NCI-H510A (cell line): ENCODE results near the gene GSE1.

ENCODE experiments used
- DNase-seq: peaks from one replicate; lab custom pipeline; 2025; lab: John Stamatoyannopoulos, UW

The GSE1 gene

DNA sequence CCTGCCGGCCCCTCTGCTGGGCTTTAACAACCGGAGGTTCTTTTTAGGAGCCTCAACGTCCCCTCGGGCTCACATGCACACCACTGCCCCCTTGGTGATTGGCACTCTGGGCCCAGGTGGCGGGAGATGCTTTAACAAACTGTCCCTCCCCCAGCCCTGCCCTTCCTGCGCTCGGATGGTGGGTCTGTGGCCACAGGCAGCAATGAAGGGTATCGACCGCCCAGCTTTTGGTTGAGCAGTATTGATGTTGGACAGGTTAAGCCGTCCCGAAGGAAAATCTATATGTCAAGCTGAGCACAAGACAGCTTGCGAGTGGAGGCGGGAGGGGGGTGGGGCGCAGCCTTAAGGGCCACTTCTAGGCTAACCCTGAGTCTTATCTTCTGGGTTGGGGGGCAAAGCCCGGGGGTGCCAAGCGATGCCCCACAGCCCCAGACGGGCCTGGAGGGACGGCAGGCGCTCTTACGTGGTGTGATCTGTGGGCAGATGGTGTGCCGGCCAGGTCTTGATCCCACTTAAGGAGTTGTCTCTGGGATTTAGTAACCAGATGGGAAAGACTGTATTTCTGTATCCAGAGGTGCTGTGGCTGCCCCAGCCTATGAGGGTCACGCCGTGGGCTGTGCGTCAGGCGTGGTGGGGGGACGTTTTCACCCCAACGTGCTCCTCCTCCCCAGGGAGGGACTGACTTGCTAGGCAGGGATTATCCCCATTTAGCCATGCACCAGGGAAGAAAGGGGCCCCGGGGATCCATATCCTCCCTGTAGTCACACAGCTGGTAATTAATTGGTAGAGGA, 6.2 kb downstream of the GSE1 start:
- no peak for DNase-seq

DNA sequence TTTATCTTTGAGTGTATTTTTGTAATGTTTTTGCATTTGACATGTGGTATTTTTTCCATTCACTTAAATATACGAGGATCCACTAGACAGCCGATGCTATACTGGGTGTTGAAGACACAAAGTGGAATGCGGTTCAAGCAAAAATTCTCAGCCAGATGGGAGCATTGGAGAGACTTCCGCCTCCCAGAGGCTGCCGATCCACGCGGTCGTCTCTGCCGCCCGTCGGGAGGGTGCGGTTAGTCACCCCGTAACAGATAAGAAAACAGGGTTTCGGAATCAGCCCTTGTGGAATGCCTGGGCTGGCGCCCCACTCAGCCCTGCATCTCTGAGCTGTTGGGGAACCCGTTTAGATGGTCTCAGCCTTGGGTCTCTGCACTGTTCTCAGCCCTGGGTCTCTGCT, 7.3 kb downstream of the GSE1 start:
- DNase-seq = no peak

DNA sequence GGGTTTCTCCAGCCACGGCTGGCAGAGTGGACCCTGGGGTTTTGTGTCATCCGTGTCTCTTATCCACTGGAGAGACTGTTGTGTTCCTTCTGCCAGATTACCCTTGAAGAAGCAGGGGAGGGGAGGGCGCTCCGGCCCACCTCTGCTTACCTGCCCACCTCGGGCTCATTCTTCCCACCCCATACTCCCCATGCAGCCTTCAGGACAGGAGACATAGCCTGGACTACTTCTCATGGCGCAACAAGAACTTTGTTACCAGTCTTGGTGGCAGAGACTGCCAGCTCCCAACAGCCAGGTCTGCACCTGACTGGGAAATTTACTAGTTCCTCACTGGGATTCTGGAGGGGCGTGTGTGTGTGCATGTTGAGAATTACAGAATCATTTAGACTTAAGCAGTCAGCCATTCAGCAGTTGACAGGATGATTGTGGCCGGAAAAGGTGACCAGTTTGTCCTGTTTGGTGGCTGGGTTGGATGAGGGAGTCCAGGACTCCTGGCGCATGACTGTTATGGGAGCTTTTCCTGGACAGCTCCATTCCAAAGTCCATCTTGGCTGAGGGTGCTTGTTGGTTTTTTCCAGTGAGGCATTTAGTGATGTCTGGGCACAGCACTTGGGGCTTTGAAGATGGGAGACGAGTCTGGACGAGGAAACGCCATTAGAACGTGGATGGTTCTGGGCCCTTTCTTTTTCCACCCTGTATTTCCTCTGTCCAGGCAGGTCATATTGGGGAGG, 8.7 kb downstream of the GSE1 start:
- no peak for DNase-seq

DNA sequence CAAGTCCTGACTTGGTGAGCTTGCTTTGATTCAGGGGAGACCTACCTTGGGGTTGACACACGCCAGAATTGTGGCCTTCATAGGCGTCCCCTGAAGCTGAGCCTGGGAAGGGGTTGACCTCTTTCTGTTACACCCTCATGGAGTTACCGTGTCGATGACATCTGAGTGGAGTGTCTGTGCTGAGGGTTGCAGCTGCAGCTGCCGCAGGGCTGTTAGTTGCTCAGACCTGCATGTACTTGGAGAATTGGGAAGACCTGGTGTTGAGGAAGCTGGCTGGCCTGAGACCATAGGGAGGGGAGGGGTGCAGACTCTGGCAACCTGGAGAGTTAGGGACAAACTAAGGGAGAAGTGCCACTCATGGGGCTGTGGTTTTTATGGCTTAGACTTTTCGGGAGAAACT, 9.6 kb downstream of the GSE1 start:
- no peak for DNase-seq

DNA sequence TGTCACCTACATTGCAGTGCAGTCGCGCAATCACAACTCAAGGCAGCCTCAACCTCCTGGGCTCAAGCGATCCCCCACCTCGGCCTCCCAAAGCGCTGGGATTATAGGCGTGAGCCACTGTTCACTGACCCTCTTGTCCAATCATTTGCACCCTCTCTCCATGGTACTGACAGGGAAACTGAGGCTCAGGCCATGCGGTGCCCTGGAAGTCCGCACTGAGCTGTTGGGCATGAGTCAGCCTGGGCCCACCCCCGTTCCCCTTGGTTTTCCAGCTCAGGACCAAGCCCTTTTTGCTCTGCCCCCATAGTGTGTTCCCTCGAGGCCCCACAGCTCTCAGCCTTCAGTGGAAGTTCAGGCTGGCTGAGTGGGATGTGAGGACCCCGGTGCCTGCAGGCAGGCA, 10.1 kb downstream of the GSE1 start:
- DNase-seq = no peak

DNA sequence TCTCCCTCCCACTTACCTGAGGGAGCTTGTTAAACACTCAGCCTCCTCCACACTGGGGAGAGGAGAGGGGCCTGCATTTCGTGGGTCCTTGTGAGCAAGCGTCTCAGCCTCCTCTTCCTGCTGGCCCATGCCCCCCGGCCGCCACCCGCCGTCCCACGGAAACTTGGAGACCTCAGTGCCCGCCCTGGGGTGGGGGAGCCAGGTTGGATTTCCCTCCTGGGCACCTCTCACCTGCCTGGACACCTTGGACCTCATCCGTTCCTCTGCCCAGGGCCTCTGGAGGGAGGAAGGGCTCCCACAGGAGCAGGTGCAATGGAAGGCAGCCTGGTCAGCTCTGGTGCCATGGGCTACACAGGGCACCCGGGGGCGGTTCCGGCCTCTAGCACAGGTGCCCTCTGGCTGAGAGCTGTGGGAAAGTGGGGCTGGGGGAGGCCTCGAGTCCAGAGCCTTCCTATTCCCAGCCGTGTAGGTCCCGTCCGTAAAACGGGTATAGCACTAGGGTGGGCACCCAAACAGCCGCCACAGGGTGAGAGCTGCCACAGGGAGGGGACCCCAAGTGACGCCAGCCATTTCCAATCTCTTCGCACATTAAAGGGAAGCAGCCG, 11.0 kb downstream of the GSE1 start:
- DNase-seq = no peak

DNA sequence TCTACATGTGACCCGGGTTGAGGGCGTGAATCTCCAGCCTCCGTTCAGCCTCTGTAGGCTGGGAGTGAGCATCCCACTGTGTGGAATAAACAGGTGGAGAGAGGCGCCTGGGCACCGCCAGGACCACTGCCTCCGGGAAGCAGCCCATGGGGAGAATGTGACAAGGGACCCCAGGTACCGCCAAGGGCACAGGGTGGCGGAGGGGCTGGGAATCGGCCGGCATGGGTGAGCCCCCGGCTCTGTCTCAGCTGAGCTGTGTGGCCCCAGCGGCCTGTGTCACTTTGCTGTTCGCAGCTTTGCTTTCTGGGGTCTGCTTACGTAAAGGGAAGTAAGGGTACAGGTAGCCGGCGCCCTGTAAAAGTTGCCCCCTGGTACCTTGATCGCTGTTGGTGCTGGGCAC, 11.5 kb downstream of the GSE1 start:
- DNase-seq = no peak

DNA sequence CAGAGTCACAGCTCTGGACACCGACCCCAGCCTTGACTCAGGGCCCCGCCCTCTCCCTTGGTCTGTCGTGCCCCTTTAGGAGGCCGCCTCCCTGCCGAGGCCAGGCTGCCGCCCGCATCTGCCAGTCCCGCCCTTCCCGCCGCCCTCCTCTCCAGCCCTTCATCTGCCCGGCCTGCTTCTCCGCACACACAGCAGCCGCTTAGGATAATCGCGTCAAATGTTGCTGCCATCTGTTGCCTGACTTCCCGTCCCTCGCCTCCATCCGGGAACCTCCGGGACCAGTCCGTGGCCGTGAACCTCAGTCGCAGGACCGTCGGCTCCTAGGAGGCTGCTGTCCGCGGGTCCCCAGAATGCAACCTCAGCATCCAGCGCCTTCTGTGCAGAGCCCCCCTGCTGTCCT, 11.9 kb downstream of the GSE1 start:
- no peak for DNase-seq

DNA sequence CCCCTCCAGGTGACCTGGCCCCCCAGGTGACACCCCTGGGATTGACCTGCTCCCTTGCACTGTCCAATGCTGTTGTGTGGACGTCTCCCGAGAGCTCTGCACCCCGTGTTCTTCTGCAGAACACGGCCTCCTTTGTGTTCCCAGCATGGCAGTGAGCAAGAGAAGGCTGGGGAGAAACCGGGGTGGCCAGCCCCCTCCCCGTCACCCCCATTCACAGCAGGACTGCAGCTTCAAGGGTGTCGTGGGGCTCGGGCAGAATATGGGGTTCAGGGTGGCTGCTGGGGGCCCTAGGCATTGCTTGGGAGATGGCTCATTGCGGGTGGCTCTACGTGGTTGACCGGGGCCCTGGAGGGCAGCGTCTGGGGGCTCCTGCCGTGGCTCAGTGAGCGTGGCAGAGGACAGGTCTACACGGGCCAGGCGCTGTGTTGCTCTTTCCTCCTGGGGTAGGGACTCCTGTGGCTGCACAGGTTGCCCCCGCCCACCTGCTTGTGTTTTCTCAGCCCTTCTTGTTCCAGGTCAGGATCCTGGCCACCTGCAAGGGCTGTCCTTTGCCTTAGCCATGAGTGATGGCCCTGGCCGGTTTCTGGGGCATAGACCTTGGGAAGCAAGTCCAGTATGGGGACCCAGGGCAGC, 12.5 kb downstream of the GSE1 start:
- no peak for DNase-seq

DNA sequence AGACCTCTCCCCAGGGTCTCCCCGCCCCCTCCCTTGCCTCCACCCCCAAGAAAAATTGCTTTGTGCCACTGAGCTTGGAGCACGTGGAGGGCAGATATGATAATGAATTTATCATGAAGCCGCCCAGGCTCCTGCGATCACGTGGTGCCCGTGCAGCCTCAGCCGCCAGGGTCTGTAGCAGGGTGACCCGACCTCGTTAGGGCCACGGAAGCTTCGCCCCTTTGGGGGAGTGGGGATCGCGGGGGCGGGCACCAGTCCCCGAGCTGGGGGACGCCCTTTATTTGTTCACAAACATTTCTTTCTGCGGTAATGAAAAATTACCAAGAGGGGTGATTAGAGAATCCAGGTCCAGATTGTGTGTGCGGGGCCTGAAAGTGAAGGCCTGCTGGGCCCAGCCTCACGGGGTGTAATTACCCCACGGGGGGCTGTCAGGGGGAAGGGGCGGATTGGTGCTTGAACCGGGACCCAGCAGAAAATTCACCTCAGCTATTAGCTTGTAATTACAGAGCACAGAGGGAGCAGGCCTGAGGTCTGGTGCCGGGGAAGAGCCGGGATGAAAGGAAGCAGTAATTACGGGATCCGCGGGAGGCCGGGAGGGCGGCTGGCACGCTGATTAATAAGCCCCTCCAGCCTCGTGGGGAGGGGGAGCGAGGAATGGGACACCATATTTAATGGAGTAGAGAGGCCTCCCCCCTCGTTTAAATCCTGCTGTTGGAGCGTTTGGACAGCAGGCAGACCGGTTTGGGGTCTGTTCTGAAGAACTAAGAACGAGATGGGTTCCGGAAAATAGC, 13.3 kb downstream of the GSE1 start:
- no peak for DNase-seq

DNA sequence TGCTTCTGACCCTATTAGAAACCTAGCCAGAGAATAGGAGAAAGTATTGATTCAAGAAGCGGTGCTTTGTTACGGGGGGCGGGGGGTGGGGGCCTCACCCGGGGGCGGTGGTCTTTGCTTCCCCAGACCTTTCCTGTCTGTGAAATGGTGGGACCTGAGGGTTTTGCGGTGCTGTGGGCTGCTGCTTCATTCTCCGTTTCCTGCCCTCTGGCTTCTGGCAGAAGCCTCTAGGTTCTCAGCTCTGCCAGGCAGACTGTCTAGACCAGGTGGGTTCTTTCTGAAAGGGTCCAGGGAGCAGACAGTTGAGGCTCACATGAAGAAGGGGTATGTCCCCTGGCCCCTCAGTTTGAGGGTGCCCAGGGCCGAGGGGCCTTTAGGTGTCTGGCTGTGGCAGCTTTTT, 14.0 kb downstream of the GSE1 start:
- DNase-seq = no peak

DNA sequence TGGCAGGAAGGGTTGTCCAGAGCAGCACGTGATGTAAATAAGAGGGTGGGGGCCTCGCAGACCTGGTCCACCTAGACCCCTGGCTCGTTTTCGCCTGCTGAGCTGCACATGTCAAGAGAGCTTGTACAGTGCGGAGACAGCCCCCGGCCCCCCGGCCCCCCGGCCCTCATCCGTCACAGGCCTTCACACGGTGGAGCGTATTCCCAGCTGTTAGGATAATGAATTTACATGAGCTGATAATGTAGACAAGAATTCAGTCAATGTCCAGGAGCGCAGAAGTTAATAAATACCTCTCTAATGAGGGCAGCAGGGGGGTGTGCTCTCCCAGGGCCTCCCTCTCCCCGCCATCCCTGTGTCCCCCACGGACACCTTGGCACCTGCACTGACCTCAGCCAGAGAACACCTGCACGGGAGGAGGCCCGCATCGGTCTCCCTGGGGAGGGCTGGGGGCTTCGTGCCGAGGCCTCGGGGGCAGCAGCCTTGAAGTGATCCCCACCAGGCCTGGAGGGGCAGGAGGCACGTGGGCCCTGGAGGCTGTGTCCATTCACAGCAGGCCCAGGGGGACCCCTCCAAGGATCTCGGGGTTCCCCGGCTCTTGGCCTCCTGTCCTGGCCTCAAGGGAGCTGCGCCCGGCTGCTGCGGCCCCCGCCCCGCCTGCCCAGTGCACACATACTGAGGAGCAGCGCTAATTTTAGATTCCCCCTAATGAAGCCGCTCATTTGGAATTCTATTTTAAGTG, 14.6 kb downstream of the GSE1 start:
- no peak for DNase-seq

DNA sequence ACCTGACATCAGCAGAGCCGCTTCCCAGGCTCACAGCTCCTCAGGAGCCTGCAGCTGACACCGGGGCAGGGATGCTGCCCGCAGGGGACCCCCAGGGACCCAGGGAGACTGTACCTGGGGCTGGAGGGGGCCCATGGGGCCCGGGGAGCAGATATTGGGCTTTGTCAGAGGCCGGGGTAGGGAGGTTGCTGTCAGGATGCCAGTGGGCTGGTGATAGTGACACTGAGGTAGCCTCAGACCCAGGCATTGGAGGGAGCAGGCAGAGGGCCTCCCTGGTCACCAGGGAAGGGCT, 15.1 kb downstream of the GSE1 start:
- DNase-seq = no peak

DNA sequence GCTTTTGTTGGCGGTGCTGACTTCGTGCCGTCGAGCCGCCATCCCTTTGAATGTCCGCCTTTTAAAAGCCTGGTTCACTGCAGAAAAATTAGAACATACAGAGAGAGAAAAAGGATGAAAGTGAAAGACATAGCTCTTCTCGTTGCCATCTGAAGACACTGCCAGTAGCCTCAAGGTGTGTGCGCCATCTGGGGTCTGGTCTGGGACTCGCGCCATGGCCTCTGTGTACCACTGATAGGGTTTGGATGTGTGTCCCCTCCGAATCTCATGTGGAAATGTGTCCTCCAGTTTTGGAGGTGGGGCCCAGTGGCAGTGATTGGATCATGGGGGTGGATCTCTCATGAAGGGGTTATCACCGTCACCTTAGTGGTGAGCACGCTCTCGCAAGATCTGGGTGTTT, 15.5 kb downstream of the GSE1 start:
- no peak for DNase-seq

DNA sequence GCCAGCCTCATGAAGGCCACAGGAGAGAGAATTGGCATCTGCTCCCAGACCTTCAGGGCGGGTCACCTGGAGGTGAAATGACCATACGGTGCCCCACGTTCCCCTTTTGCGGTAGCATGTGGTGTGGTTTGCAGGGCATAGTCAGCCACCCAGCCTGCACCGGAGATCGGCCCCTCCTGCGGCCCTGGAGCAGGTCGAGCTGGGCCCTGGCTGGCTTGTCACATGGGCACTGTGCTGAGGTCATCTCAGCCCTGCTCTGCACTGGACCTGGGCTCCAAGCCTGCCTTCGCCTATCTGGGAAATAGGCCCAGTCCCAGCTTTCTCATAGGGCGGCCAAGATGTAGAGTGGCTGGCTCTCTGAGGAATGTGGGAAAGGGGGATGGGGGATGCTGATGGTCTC, 16.2 kb downstream of the GSE1 start:
- no peak for DNase-seq

DNA sequence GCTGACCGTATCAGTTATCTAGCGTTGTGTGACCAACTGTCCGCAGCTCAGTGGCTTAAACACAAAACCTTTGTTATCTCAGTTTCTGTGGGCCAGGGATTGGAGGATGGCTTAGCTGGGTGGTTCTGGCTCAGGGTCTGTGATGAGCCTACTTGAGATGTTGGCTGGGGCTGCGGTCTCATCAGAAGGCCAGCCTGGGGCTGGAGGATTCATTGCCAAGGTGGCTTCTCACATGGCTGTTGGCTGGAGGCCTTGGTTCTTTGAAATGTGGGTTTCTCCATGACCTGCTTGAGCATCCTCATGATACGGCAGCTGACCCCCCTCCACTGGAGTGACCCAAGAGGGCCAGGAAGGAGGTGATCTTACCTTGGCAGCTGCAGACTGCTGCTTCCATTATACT, 16.7 kb downstream of the GSE1 start:
- no peak for DNase-seq

DNA sequence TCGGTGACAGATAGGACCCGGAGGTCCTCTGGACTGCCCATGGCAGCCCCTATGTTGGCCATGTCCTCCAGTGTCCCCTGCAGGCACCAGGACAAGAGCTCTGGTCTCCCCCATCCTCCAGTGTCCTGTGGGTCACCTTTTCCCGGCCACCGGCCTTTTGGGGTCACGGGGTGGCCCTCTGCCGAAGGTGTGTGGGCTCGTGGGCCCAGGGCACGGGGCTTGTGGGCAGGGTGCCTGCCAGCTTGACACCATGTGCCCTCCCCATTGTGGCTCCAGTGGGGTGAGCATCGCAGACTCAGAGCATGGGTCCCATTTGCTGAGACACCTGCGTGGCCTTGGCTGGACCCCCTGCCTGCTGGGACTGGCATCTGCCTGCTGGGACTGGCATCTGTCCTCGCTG, 18.1 kb downstream of the GSE1 start:
- DNase-seq = no peak

DNA sequence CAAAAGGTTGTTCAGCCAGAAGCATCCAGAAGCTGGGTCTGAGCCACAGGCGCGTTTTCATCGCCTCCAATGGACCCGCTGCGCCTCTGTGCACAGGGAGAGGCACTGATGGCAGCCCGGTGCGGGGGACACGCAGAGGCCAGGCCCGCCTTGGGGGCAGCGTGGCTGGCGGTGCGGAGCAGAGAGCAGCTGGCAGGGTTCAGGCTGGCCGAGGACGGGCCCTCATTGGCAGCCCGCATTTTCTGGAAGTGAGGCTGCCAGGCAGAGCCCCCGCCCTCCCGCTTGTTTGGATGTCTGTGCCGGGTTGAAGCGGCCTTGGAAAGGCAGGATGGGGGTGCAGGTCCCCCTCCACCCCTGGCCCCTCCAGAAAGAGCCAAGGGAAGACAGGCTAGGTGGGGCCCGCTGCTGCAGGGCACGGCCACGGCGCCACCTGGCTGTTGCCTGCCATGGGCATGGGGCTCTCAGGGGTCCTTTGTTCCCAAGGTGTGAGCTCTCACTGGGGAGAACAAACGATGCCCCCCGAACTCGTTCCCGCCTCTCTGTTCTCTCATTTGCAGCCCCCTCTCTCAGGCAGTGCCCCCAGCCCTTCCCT, 18.8 kb downstream of the GSE1 start:
- DNase-seq = no peak

DNA sequence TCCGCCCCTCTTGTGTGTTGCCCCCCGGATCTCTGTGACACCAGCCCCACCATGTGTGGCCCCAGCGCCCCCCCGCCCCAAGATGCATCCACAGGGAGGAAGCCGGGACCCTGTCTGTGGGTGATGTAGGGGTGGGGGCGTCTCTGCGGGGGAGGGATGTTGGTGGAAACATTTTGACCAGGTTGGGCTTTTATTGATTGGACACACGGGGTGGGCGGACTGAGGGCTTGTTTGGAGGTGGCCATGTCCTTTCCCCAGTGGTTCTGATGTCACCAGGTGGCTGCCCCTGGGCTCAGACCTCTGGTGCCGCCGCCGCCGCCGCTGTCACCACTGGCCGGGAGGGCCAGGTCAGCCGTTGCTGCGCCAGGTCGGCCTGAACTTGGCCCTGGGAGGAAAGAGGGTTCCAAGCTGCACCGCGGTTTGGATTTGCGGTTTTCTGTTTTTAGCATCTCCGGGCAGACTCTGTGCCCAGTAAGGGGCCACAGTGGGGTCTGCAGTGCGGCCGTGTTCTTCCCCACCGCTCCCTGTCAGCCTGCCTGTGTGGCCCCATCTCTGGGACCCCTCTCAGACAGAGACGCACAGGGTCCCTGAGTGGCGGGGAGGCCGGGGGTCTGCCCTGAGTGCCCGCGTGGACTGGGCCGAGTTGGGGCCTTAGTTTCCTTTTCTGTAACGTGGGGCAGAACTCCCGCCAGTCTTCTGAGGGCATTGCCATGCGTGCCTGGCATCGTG, 19.8 kb downstream of the GSE1 start:
- DNase-seq = no peak

DNA sequence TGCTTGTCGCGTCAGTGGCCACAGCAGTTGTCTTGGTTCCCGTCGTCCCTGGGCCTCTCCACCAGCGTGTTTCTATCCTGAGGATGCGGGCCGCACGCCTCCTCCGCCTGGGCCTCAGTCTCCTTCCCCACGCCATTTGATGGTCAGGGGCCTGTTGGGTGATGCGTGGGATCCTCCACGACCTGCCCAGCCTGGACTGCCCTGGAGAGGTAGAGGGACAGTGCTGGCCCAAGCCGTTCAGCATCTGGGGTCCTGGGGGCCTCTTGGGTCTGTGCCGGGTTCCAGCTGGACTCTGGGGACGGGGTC, 20.3 kb downstream of the GSE1 start:
- DNase-seq = no peak

DNA sequence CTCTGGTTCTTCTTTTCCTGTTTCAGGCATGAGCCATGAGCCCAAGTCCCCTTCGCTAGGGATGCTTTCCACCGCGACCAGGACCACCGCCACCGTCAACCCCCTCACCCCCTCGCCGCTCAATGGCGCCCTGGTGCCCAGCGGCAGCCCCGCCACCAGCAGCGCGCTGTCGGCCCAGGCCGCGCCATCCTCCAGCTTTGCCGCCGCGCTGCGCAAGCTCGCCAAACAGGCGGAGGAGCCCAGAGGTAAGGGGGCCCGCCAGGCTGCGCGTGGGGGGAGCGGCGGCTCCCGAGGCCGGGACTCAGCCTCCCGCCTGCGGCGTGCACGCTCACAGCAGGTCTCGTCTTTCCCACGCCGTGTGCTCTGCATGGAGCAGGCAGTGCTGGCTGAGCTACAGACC, 20.8 kb downstream of the GSE1 start:
- no peak for DNase-seq
